Ramos (cell line): ENCODE measurements around the gene SP1.
"Not testable (repeated sequence)": the region's sequence is repeated elsewhere in the genome, so short reads cannot be mapped to it uniquely, and the experiment has no call there.

Experiments
- in situ Hi-C: fragments of 300-500 bp; cut with MboI; formaldehyde crosslinking; loops from one replicate; pipeline ENCODE4 v1.14.3; 2022; ENCODE audit warnings: low sequenced_read_pairs; ENCODE audit not compliant: unreplicated experiment

SP1 gene

GRCh38 chr12:53402871-53403270, 22.9 kb downstream of the SP1 start:
- in situ Hi-C loops = no loop called here

DNA sequence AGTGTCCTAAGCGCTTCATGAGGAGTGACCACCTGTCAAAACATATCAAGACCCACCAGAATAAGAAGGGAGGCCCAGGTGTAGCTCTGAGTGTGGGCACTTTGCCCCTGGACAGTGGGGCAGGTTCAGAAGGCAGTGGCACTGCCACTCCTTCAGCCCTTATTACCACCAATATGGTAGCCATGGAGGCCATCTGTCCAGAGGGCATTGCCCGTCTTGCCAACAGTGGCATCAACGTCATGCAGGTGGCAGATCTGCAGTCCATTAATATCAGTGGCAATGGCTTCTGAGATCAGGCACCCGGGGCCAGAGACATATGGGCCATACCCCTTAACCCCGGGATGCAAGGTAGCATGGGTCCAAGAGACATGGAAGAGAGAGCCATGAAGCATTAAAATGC, 31.0 kb downstream of the SP1 start:
- in situ Hi-C loops = no loop called here

DNA sequence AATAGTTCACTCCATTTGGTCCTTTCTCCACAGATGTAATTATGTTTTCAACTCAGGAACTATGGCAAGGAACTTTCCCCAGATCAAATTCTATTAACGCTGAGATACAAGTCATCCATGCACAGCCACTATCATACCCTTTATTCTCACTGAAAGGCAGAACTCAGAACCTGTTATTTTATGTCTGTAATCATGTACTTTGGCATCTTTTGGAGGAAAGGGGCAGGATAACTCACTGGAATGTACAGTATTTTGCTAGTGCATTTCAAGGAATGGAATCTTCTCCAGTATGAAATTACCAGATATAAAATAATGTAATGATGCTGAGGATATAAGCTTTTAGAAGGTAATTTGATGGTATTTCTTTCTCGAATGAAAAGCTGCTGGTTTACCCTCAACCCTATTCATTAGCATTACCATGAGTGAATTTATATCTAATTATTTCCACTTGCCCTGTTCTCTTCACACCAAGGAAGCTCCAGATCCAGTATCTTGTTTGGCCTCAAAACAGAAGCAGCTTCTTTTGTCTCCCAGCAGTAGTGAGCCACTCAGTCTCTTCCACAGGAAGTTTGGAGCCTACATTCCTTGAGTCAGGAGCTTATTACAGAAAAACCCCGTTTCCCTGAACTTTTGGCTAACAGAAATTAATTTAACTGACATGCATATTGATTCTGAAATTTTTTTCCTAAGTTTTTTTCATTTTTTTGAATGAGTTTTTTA, 33.7 kb downstream of the SP1 start:
- in situ Hi-C loops = no loop called here

DNA sequence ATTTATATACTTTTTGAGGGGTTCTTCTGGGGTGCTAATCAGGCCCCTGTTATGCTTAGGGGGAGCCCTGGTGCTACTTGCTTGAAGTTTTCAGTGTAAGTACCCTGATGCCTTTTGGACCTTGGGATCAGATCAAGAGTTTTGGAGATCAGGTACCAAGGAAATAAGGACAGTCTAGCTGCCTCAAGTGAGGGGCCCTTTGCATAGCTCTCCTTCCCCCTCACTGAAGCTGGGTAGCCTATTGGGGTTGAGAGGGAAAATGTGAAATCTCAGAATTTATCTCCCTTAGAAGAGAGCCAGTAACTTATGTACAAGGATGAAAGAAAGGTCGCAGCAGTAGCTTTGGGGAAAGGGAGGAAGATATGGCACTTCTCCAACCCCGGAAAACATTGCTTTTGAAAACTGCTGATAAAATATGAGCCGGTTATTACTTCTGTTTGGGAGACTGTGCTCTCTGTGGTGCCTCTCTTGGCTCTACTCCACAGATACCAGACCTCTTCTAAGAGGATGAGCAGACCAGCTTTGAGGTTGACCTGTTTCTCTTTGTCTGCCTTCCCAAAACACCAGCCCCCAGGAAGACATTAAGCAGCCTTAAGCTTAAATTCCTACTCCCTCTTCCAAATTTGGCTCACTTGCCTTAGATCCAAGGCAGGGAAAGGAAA, 34.9 kb downstream of the SP1 start:
- in situ Hi-C loops = loop anchor here (5.0 kb wide), 1 partner anchor 68 kb away; no protein-coding TSS in a partner anchor

DNA sequence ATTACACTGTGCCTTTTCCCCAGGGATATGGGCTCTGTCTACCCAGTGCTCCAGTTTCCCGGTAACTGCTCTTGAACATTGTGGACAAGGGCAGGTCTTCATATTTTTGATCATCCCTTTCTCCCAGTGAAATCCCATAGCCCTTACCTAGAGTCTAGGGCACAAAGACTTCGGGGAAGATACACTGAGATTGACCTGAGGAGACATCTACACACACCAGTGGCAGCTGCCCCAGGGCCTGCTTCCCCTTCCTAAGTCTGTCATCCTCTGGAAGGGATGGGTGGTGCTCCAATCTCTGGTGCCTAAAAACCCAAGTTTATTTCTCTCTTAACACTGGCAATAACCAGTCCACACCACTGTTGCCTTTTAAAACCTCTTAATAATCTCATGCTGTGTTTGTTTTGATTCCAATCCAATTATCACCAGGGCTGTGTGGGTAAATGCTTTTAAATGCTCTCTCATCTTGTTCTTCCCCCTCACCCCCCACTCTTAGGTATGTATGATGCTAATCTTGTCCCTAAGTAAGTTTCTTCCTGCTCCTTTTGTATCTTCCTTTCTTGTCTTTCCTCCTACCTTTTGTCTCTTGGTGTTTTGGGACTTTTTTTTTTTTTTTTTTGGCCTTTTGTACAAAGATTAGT, 35.9 kb downstream of the SP1 start:
- in situ Hi-C loops = loop anchor here (5.0 kb wide), 1 partner anchor 69 kb away; no protein-coding TSS in a partner anchor

GRCh38 chr12:53417291-53417816, 37.4 kb downstream of the SP1 start:
- in situ Hi-C loops = loop anchor here (5.0 kb wide), 1 partner anchor 70 kb away; no protein-coding TSS in a partner anchor

DNA sequence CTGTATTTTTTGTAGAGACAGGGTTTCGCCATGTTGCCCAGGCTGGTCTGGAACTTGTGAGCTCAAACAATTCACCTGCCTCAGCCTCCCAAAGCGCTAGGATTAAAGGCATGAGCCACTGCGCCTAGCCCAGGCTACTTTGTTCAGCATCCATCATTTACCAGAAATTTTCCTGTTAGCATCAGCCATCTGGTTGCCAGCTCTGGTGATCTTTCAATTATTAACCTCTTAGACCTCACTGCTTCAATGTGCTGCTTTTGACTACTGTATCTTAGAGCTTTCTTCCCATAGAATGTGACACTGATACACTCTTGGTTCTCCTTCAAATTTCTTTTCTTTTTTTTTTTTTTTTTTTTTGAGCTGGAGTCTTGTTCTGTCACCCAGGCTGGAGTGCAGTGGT, 38.2 kb downstream of the SP1 start:
- in situ Hi-C loops = loop anchor here (5.0 kb wide), 1 partner anchor 71 kb away; no protein-coding TSS in a partner anchor

DNA sequence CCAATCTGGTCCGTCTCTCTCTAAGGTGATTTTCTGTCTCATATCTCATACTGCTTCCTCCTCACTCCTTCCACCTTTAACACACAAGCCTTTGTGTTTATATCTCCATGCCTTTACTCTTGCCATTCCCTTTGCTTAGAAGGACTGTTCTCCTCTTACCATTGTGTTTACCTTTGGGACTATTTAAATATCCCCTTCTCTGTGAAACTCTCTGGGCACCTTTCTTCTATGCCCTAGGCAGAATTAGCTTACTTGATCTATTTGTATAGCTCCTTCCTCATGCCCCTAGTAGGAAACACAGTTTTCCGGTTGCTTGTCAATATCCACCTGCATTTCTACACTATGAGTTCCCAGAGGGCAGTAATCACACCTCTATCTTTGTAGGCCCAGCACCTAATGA, 39.8 kb downstream of the SP1 start:
- in situ Hi-C loops = loop anchor here (5.0 kb wide), 1 partner anchor 72 kb away; no protein-coding TSS in a partner anchor

GRCh38 chr12:53422247-53422646, 42.3 kb downstream of the SP1 start:
- in situ Hi-C loops = not testable (repeated sequence)

DNA sequence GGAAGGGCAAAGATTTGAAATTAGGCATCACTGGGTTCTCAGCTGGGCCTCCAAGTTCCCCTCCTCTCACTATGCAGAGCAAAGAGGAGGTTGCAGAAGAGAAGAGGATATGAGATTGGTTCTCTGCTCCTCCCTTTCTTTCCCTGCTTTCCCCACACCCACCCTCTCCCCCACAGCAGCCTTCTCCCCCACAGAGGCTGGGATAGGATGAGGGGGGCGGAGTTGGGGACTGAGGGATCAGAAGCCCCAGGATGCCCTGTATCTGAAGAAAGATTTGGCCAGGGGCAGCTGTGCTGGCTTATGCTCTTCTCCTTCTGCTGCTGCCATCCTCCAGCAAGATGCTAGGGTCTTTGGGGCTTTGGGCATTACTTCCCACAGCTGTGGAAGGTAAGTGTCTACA, 43.6 kb downstream of the SP1 start, which contains the start of gene AMHR2:
Gene AMHR2, plus strand, starts transcription at position 259 of the 400 bp plus-strand sequence. Its CDS starts 80 bp downstream, at position 339.
- in situ Hi-C loops = no loop called here

- in situ Hi-C loops = no loop called here
Observed at GRCh38 chr12:53424626-53425514, 44.9 kb downstream of the SP1 start.

- in situ Hi-C loops = no loop called here
Observed at GRCh38 chr12:53425515-53426150, 45.7 kb downstream of the SP1 start.

DNA sequence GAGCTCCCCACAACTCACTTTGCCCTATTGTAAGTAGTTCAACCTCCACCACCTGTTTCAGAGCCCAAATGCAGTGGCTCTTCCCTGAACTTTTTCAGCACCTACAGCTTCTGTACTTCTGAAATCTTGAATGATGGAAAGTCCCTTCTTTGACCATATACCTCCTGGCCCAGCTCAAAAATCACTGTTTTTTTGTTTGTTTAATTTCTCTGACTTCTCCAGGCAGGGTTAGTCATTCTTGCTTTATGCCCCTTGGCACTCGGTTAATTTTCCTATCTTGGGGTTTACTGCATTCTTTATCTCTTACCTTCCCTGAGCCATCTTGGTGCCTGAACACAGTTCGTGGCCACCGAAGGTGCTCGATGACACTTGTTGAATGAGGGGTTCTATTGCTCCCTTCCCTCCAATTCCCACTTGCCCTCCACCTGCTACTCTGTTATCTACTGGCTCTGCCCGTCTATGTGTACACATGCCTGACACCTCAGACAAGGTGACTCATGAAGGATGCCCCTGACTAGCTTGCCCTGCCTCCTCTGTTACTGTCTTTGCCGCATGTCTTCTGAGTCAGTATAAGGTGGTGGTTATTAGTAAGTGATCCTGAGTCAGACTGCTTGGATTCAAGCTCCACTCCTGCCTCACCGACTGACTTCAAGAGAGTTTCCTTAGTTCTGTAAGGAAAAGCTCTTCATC, 48.1 kb downstream of the SP1 start:
- in situ Hi-C loops = no loop called here

DNA sequence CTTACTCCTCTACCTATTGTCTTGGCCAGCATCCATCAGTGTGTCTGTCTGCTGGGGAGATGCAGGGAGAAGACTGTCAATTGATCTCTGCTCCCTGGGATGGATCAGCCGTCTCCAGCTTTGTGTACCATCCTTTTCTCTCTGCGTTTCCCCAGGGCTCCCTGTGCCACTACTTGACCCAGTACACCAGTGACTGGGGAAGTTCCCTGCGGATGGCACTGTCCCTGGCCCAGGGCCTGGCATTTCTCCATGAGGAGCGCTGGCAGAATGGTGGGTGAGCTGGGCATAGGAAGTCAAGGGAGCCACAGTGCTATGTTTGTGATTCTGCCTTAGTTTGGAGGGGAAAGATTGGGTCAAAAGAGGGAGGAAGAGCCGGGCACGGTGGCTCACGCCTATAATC, 48.8 kb downstream of the SP1 start:
- in situ Hi-C loops = no loop called here

DNA sequence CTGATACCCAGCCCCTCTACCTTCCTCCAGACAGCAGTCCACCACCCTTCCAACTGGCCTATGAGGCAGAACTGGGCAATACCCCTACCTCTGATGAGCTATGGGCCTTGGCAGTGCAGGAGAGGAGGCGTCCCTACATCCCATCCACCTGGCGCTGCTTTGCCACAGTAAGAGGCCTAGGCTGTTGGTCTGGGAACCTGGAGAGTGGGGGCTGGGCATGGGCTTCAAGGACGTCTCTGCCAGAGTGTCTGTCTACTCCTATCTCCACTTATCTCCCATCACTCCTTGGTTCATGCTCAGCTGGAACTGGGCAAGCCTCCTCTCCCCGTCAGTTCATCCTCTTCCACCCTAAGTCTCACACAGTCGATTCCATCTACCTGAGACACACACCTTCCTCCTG, 50.1 kb downstream of the SP1 start:
- in situ Hi-C loops = no loop called here

DNA sequence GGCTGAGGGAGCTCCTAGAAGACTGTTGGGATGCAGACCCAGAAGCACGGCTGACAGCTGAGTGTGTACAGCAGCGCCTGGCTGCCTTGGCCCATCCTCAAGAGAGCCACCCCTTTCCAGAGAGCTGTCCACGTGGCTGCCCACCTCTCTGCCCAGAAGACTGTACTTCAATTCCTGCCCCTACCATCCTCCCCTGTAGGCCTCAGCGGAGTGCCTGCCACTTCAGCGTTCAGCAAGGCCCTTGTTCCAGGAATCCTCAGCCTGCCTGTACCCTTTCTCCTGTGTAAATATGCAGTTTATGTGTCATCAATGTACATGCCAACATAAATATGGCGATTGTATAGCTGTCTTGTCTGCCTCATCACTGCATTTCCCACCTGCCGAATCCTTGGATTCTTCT, 51.2 kb downstream of the SP1 start:
- in situ Hi-C loops = no loop called here

GRCh38 chr12:53435326-53435725, 55.4 kb downstream of the SP1 start:
- in situ Hi-C loops = not testable (repeated sequence)

- in situ Hi-C loops = not testable (repeated sequence)
Observed at GRCh38 chr12:53439582-53439981, 59.6 kb downstream of the SP1 start.
